NCI-H1105 (cell line): ENCODE measurements around the gene TEX19.
A peak's percentile ranks its signal among the peaks of the same experiment; 100 is the strongest.

ENCODE experiments used
- DNase-seq: peaks from one replicate; lab custom pipeline; 2025; lab: John Stamatoyannopoulos, UW

Gene TEX19

GRCh38 chr17:82321947-82322466, 37.0 kb upstream of the TEX19 start:
- DNase-seq: no peak

DNA sequence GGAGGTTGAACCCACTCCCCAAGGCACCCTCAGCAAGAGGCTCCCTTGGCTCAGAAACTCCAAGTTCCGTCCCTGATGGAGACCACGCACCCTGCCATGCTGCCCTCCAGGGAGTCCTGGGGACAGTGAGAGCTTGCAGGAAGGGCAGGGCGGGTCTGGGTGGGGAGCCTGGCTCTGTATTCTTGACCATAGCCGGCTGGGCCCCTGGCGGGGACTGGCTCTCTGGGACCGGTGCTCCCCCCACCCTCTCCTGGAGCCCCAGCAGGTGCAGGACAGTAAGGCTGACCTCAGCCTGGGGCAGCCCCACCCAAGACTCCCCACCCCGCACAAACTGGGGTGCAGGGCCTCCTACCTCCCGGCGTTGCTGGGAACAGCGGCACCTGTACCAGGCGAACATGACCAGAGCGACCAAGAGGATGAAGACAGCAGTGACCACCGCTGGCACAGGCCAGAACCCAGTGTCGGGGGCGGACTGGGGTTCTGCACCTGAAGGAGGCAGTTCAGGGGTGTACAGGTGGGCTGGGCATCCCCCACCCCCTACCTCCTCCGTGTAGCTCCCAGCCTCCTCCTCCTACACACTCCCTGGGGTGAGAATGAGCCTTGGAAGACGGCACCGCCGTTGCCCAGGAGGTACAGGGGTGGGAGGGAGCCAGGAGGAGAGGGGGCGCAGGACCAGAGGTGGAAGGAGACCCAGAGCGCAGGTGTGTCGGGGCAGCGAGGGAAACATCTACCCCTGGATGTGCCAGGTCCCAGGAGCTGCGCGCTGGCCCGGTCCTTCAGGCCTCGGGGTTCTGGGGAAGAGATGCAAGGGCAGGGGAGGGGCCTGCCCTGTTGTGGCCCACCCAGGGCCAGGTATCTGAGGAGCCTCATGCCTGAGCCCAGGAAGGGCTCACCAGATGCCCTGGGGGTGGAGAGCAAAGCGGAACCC, 36.3 kb upstream of the TEX19 start:
- no peak for DNase-seq

DNA sequence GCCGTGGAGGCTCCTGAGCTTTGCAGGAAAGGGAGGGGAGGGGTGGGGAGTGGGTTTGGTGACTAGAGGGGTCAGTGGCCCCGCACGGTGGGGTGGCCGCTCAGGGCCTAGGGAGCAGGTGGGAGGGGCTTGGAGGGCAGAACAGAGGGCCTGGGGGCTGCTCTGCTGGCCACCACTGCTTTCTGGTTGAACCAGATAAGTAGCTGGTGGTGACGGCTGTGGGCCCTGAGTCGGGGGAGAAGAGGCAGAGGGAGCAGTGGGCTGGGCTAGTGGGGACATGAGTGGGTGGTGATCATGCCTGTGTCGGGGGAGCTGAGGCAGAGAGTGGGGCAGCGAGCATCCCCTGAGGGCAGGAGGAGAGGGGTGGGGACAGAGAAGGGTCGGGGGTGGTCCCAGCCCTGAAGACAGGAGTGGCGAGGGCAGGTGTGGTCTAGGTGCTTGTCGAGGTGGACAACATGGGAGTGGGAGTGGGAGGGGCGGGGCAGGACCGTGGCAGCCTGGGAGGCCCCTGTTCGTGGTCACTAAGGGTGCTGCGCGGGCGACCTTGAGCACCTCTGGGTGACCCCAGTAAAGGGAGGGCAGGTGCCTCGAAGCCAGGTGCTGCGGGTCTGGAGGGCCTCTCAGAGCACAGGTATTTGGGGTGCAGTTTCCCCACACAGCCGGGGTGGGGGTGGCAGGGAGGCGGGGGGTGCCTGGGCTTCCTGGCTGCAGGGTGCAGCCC, 35.4 kb upstream of the TEX19 start:
- no peak for DNase-seq

GRCh38 chr17:82324566-82325285, 34.3 kb upstream of the TEX19 start:
- DNase-seq: no peak

GRCh38 chr17:82325286-82326180, 33.5 kb upstream of the TEX19 start:
- no peak for DNase-seq

DNA sequence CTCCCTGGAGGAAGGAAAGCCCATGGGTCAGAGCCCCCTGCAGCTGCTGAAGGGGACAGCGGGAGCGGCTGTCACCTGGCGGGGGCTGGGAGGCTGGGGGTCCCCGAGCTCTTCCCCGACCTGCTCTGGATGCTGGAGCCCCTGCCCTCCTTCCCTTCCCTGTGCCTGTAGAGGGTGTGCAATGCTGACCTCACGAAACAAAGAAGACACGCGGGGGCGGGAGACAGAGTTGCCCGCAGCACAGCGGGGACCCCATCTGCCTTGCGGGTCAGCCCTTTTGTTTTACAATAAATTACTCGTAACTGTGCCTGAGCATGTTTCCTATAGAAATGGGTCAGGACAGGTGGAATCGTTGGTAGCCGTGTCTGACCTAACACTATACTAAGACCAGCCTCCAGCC, 31.8 kb upstream of the TEX19 start:
- DNase-seq: no peak

DNA sequence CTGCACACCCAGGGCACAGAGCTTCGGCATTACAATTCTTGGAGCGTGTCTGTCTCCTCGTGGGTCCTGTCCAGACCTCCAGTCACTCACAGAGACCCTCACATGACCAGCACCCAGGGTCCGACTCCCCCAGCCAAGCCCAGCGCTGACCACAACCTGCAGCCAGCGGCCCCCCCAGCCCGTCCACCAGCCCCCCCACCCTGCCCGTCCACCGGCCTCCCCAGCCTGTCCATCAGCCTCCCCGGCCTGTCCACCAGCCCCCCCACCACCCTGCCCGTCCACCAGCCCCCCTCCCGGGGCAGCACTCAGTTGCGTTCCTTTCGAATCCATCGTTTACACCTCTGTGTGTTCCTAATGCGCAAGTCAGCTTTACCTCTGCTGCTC, 31.3 kb upstream of the TEX19 start:
- DNase-seq: no peak

- DNase-seq: no peak
Observed at GRCh38 chr17:82328141-82328993, 30.7 kb upstream of the TEX19 start.

GRCh38 chr17:82328994-82329507, 30.0 kb upstream of the TEX19 start:
- DNase-seq: no peak

- no peak for DNase-seq
Observed at GRCh38 chr17:82329683-82330321, 29.2 kb upstream of the TEX19 start.

DNA sequence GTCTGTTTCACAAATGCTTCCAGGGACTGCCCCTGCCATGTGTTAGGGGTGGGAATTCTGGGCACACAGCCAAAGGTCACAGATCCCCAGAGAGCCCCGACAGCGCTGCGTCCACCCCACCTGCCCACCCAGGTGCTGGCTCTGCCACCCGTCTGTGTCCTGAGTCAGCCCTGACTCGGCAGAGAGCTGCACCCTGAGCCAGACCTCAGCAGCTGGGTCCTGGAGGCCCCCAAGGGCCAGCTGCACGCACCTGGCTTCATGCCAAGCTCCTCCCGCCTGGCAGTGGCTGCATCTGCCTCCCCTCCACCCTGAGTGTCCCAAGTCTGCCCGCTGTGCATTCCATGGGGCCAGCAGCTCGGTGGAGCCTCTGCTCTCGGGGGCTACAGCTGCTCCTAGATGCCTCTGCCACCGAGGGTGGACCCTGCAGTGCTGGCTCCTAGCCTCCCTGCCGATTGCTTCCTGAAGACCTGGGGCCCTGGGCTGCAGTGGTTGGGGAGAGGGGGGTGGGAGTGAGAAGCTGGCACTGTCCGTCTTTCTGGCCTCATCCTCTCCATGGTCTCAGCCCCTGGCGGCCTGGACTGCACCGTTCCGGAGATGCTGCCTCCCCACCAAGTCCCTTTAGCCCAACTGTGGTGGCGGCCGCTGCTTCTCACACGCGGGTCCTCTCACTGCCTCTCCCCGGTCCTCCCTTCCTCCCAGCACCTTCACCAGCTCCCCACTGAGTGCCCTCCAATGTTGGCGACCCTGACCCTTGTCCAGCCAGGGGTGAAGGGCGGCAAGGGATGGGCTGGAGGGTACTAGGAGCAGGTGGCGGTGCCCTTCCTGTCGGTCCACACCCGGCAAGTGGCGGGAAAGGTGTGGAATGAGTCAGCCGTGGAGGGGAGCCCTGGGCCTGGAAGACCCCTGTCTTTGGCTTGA, 28.5 kb upstream of the TEX19 start:
- peak; percentile 93 for DNase-seq

GRCh38 chr17:82331345-82331939, 27.6 kb upstream of the TEX19 start:
- DNase-seq: no peak

DNA sequence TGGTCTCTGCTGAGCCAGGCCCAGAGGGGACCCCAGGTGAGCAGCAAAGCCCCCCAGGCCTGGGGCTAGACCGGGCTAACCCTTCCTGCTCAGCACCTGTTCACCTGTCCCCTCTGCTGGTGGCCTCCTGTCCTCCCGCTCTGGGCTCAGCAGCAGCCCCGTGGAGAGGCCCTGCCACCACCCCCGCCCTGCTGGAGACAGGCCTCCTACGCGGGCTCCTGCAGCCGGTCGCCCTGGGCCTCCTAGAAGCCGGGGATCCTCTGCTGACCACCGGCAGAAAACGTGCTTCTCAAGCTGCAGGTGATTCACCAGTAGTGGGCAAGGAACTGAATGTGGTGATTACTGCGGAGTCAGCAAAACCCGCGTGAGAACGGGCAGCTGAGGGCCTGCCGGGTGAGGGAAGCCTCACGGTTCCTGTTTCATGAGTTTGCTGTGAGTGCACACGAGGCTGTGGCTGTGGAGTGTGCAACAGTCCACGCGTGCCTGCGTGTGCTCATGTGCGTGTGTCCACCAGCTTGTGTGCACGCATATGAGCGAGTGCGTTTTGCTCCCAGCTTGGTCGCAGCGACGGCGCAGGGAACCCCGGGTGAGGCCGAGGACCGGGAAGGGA, 26.3 kb upstream of the TEX19 start:
- DNase-seq: no peak

DNA sequence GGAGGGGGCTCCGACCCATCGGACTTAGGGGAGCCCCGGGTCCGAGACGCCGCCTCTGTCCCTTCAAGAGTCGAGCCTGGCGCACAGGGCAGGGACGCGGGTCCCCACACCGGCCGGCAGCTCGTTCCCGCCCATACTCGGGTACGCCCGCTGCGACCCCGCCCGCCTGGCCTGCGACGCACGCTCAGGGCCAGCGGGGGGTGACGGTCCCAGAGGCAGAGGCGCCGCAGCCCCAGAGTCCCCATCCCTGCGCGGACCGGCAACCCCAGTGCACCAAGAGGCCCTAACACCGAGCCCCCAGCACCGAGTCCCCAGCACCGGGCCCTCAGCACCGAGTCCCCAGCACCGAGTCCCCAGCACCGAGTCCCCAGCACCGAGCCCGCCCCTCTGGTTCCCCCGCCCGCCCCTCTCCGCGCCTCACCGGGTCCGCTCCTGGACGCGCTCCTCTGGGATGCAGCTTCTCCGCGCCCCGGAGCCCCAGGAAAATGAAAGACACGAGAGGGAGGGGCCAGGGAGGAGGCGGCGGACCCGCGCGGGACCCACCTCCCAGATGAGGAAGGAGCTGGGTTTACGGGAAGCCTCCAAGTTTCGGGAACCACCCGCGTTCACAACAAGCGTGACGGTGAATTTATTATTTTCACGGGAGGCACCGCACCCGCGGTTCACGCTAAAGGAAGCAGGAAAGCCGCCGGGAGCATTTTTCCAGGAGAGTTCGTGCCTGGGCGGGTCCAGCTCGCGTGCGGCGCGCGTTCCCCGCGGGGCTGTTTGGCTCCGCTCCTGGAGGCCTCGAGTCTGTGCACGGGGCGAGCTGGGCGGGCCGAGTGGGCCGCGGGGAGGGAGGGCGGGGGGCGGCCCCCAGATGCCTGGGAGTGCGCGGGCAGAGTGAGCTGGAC, 25.5 kb upstream of the TEX19 start, which contains the start of gene SECTM1:
Gene SECTM1 (minus strand): TSS at position 488 of the 893 bp plus-strand sequence. CDS start 6,526 bp downstream, outside the sequence.
- no peak for DNase-seq

- DNase-seq: no peak
Observed at GRCh38 chr17:82334204-82334621, 24.8 kb upstream of the TEX19 start.

GRCh38 chr17:82334622-82335394, 24.2 kb upstream of the TEX19 start:
- no peak for DNase-seq
